GM23338 (cell line): ENCODE results near the gene MVB12B. TPM values are rescaled to one million over a fixed set of nuclear protein-coding genes. Genes with fewer than 3 reads are reported as not detected.

Source experiments
- ATAC-seq: fragments of 200-7000 bp; cut with Tn5 transposase; 3 replicates; pipeline ENCODE4 v1.9.1; 2020
- DNase-seq: peaks from one replicate; pipeline ENCODE4 v3.0.0-alpha.2; 2015; ENCODE audit warnings: low spot score
- H2AFZ ChIP-seq: fragments of 200-600 bp; sonication (generic); 2 replicates; pipeline ENCODE4 v1.8.0; 2016; ENCODE audit warnings: antibody characterized with exemption, mild to moderate bottlenecking, moderate library complexity
- H3F3A ChIP-seq: fragments of 200-600 bp; sonication (generic); replicated peaks from 2 replicates; pipeline ENCODE4 v1.8.0; 2017; ENCODE audit warnings: antibody characterized with exemption, mixed run types, low read depth
- H3K27ac ChIP-seq: fragments of 200-600 bp; sonication (generic); 2 replicates; pipeline ENCODE4 v1.6.1; 2016; ENCODE audit warnings: low read depth
- H3K27me3 ChIP-seq: fragments of 200-600 bp; sonication (generic); 2 replicates; pipeline ENCODE4 v1.8.0; 2016; ENCODE audit warnings: mild to moderate bottlenecking, mixed run types, moderate library complexity; ENCODE audit not compliant: insufficient read depth
- H3K36me3 ChIP-seq: fragments of 200-600 bp; sonication (generic); 2 replicates; pipeline ENCODE4 v1.8.0; 2016; ENCODE audit warnings: mild to moderate bottlenecking; ENCODE audit not compliant: insufficient read depth
- H3K4me1 ChIP-seq: fragments of 200-600 bp; sonication (generic); 2 replicates; pipeline ENCODE4 v1.8.0; 2016; ENCODE audit warnings: mild to moderate bottlenecking, moderate library complexity; ENCODE audit not compliant: insufficient read depth
- H3K4me2 ChIP-seq: fragments of 200-600 bp; sonication (generic); 2 replicates; pipeline ENCODE4 v1.7.1; 2017; ENCODE audit warnings: mixed run types
- H3K4me3 ChIP-seq: fragments of 200-600 bp; sonication (generic); 2 replicates; pipeline ENCODE4 v1.6.1; 2016; ENCODE audit warnings: mixed run types
- H3K79me2 ChIP-seq: fragments of 200-600 bp; sonication (generic); replicated peaks from 2 replicates; pipeline ENCODE4 v1.8.0; 2017; ENCODE audit warnings: mild to moderate bottlenecking; ENCODE audit not compliant: insufficient read depth
- H3K9me2 ChIP-seq: fragments of 200-600 bp; sonication (generic); 2 replicates; pipeline ENCODE4 v1.8.0; 2017; ENCODE audit not compliant: insufficient read depth
- H4K20me1 ChIP-seq: fragments of 200-600 bp; sonication (generic); replicated peaks from 2 replicates; pipeline ENCODE4 v1.8.0; 2017; ENCODE audit warnings: mild to moderate bottlenecking; ENCODE audit not compliant: insufficient read depth
- H3K27ac Mint-ChIP-seq: 2 replicates; pipeline ENCODE4 v1.8.0; 2020; ENCODE audit warnings: inconsistent platforms, mild to moderate bottlenecking, moderate library complexity, mixed read lengths
- H3K27me3 Mint-ChIP-seq: 3 replicates; pipeline ENCODE4 v1.8.0; 2022; ENCODE audit warnings: low read depth, mild to moderate bottlenecking, moderate library complexity, mixed read lengths, inconsistent platforms; ENCODE audit not compliant: insufficient read depth, poor library complexity
- H3K36me3 Mint-ChIP-seq: 3 replicates; pipeline ENCODE4 v1.8.0; 2021; ENCODE audit warnings: low read depth, mild to moderate bottlenecking, inconsistent platforms, moderate library complexity, mixed read lengths
- H3K4me1 Mint-ChIP-seq: 3 replicates; pipeline ENCODE4 v1.8.0; 2020; ENCODE audit warnings: mild to moderate bottlenecking, inconsistent platforms, mixed read lengths
- H3K4me3 Mint-ChIP-seq: 3 replicates; pipeline ENCODE4 v1.8.0; 2021; ENCODE audit warnings: moderate library complexity, mild to moderate bottlenecking, inconsistent platforms, mixed read lengths
- H3K9me3 Mint-ChIP-seq: 3 replicates; pipeline ENCODE4 v1.8.0; 2020; ENCODE audit warnings: moderate library complexity, mild to moderate bottlenecking, inconsistent platforms, mixed read lengths
- CREB1 ChIP-seq: fragments of 250-450 bp; sonication (Bioruptor Pico); IDR thresholded peaks from 2 replicates; pipeline ENCODE4 v1.5.0; 2020; ENCODE audit warnings: low read depth, mild to moderate bottlenecking, moderate library complexity
- EZH2 ChIP-seq: fragments of 200-600 bp; sonication (generic); IDR thresholded peaks from one replicate; pipeline ENCODE4 v1.8.0; 2017; ENCODE audit warnings: antibody characterized with exemption, mild to moderate bottlenecking, low read depth; ENCODE audit not compliant: unreplicated experiment
- EZH2phosphoT487 ChIP-seq: fragments of 200-600 bp; sonication (generic); IDR thresholded peaks from one replicate; pipeline ENCODE4 v1.8.1; 2018; ENCODE audit warnings: antibody characterized with exemption; ENCODE audit not compliant: unreplicated experiment
- JUNB ChIP-seq: IDR thresholded peaks from one replicate; pipeline ENCODE4 v1.6.1; 2016; ENCODE audit warnings: antibody characterized with exemption; ENCODE audit not compliant: unreplicated experiment
- NANOG ChIP-seq: IDR thresholded peaks from 2 replicates; pipeline ENCODE4 v1.6.1; 2016; ENCODE audit warnings: antibody characterized with exemption, borderline replicate concordance
- POLR2AphosphoS5 ChIP-seq: IDR thresholded peaks from 2 replicates; pipeline ENCODE4 v1.6.1; 2016; ENCODE audit warnings: antibody characterized with exemption, low read depth
- STAT1 ChIP-seq: IDR thresholded peaks from one replicate; pipeline ENCODE4 v1.6.1; 2016; ENCODE audit warnings: antibody characterized with exemption; ENCODE audit not compliant: unreplicated experiment
- ZNF114 ChIP-seq: fragments of 250-450 bp; sonication (Bioruptor Pico); IDR thresholded peaks from 2 replicates; pipeline ENCODE4 v1.5.0; 2020; ENCODE audit warnings: mild to moderate bottlenecking, moderate library complexity
- ZNF331 ChIP-seq: fragments of 250-450 bp; sonication (Bioruptor Pico); IDR thresholded peaks from 2 replicates; pipeline ENCODE4 v1.5.0; 2020; ENCODE audit warnings: low read depth, mild to moderate bottlenecking, moderate library complexity
- polyA plus RNA-seq: library from polyadenylated mRNA; unstranded; fragments of >200 nt; fragmentation: Nextera tagmentation; extraction: Ambion mirVana; gene quantifications from 2 replicates; pipeline ENCODE4 v1.2.1, GENCODE V29; 2016
- total RNA-seq: library from RNA; depleted of rRNA; stranded (reverse); fragments of >200 nt; shearing (Covaris generic); gene quantifications from 2 replicates; pipeline ENCODE4 v1.2.3, GENCODE V29; 2014
- TF ChIP-seq, protein P1 (sequence below): IDR thresholded peaks from 2 replicates; pipeline ENCODE4 v1.6.1; 2016; ENCODE audit warnings: antibody characterized with exemption
- TF ChIP-seq, protein P2 (sequence below): fragments of 250-450 bp; sonication (Bioruptor Pico); IDR thresholded peaks from 2 replicates; pipeline ENCODE4 v1.5.0; 2020; ENCODE audit warnings: mild to moderate bottlenecking, moderate library complexity
- TF ChIP-seq, protein P3 (sequence below): IDR thresholded peaks from one replicate; pipeline ENCODE4 v1.6.1; 2018; ENCODE audit warnings: antibody characterized with exemption; ENCODE audit not compliant: unreplicated experiment
- TF ChIP-seq, protein P4 (sequence below), 2 experiments: fragments of 200-600 bp in 1 of 2; sonication (generic) in 1 of 2; conservative IDR thresholded peaks; 2 replicates each; pipeline versions ENCODE4 v1.5.1 to v1.6.1; 2016 to 2017; ENCODE audit warnings: antibody characterized with exemption in 2 of 2, low read depth in 2 of 2, mild to moderate bottlenecking in 2 of 2, moderate library complexity in 1 of 2

Gene MVB12B
- total and polyA plus RNA-seq, 2 experiments from 2014 or later: 1.9 to 6.6 TPM

GRCh38 chr9:126386776-126387175 lies 60.1 kb downstream of the MVB12B start:
- TF ChIP-seq, protein P1, sequence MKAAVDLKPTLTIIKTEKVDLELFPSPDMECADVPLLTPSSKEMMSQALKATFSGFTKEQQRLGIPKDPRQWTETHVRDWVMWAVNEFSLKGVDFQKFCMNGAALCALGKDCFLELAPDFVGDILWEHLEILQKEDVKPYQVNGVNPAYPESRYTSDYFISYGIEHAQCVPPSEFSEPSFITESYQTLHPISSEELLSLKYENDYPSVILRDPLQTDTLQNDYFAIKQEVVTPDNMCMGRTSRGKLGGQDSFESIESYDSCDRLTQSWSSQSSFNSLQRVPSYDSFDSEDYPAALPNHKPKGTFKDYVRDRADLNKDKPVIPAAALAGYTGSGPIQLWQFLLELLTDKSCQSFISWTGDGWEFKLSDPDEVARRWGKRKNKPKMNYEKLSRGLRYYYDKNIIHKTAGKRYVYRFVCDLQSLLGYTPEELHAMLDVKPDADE: no peak
- TF ChIP-seq ZNF114 (CRISPR knock-in tag) (no peak), EZH2 (no peak), NANOG (no peak), STAT1 (no peak), EZH2phosphoT487 (no peak), POLR2AphosphoS5 (no peak), ZNF331 (CRISPR knock-in tag) (no peak), JUNB (no peak), CREB1 (CRISPR knock-in tag) (no peak)
- TF ChIP-seq, protein P2, sequence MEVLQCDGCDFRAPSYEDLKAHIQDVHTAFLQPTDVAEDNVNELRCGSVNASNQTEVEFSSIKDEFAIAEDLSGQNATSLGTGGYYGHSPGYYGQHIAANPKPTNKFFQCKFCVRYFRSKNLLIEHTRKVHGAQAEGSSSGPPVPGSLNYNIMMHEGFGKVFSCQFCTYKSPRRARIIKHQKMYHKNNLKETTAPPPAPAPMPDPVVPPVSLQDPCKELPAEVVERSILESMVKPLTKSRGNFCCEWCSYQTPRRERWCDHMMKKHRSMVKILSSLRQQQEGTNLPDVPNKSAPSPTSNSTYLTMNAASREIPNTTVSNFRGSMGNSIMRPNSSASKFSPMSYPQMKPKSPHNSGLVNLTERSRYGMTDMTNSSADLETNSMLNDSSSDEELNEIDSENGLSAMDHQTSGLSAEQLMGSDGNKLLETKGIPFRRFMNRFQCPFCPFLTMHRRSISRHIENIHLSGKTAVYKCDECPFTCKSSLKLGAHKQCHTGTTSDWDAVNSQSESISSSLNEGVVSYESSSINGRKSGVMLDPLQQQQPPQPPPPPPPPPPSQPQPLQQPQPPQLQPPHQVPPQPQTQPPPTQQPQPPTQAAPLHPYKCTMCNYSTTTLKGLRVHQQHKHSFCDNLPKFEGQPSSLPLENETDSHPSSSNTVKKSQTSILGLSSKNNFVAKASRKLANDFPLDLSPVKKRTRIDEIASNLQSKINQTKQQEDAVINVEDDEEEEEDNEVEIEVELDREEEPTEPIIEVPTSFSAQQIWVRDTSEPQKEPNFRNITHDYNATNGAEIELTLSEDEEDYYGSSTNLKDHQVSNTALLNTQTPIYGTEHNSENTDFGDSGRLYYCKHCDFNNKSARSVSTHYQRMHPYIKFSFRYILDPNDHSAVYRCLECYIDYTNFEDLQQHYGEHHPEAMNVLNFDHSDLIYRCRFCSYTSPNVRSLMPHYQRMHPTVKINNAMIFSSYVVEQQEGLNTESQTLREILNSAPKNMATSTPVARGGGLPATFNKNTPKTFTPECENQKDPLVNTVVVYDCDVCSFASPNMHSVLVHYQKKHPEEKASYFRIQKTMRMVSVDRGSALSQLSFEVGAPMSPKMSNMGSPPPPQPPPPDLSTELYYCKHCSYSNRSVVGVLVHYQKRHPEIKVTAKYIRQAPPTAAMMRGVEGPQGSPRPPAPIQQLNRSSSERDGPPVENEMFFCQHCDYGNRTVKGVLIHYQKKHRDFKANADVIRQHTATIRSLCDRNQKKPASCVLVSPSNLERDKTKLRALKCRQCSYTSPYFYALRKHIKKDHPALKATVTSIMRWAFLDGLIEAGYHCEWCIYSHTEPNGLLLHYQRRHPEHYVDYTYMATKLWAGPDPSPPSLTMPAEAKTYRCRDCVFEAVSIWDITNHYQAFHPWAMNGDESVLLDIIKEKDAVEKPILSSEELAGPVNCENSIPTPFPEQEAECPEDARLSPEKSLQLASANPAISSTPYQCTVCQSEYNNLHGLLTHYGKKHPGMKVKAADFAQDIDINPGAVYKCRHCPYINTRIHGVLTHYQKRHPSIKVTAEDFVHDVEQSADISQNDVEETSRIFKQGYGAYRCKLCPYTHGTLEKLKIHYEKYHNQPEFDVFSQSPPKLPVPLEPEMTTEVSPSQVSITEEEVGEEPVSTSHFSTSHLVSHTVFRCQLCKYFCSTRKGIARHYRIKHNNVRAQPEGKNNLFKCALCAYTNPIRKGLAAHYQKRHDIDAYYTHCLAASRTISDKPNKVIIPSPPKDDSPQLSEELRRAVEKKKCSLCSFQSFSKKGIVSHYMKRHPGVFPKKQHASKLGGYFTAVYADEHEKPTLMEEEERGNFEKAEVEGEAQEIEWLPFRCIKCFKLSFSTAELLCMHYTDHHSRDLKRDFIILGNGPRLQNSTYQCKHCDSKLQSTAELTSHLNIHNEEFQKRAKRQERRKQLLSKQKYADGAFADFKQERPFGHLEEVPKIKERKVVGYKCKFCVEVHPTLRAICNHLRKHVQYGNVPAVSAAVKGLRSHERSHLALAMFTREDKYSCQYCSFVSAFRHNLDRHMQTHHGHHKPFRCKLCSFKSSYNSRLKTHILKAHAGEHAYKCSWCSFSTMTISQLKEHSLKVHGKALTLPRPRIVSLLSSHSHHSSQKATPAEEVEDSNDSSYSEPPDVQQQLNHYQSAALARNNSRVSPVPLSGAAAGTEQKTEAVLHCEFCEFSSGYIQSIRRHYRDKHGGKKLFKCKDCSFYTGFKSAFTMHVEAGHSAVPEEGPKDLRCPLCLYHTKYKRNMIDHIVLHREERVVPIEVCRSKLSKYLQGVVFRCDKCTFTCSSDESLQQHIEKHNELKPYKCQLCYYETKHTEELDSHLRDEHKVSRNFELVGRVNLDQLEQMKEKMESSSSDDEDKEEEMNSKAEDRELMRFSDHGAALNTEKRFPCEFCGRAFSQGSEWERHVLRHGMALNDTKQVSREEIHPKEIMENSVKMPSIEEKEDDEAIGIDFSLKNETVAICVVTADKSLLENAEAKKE (CRISPR knock-in tag): no peak
- TF ChIP-seq, protein P3, sequence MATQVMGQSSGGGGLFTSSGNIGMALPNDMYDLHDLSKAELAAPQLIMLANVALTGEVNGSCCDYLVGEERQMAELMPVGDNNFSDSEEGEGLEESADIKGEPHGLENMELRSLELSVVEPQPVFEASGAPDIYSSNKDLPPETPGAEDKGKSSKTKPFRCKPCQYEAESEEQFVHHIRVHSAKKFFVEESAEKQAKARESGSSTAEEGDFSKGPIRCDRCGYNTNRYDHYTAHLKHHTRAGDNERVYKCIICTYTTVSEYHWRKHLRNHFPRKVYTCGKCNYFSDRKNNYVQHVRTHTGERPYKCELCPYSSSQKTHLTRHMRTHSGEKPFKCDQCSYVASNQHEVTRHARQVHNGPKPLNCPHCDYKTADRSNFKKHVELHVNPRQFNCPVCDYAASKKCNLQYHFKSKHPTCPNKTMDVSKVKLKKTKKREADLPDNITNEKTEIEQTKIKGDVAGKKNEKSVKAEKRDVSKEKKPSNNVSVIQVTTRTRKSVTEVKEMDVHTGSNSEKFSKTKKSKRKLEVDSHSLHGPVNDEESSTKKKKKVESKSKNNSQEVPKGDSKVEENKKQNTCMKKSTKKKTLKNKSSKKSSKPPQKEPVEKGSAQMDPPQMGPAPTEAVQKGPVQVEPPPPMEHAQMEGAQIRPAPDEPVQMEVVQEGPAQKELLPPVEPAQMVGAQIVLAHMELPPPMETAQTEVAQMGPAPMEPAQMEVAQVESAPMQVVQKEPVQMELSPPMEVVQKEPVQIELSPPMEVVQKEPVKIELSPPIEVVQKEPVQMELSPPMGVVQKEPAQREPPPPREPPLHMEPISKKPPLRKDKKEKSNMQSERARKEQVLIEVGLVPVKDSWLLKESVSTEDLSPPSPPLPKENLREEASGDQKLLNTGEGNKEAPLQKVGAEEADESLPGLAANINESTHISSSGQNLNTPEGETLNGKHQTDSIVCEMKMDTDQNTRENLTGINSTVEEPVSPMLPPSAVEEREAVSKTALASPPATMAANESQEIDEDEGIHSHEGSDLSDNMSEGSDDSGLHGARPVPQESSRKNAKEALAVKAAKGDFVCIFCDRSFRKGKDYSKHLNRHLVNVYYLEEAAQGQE: no peak
- TF ChIP-seq, protein P4, sequence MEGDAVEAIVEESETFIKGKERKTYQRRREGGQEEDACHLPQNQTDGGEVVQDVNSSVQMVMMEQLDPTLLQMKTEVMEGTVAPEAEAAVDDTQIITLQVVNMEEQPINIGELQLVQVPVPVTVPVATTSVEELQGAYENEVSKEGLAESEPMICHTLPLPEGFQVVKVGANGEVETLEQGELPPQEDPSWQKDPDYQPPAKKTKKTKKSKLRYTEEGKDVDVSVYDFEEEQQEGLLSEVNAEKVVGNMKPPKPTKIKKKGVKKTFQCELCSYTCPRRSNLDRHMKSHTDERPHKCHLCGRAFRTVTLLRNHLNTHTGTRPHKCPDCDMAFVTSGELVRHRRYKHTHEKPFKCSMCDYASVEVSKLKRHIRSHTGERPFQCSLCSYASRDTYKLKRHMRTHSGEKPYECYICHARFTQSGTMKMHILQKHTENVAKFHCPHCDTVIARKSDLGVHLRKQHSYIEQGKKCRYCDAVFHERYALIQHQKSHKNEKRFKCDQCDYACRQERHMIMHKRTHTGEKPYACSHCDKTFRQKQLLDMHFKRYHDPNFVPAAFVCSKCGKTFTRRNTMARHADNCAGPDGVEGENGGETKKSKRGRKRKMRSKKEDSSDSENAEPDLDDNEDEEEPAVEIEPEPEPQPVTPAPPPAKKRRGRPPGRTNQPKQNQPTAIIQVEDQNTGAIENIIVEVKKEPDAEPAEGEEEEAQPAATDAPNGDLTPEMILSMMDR (conservative IDR thresholded peaks at IDR 0.05; ENCODE audit: low read depth in 2 of 2): no peak
- Mint-ChIP-seq H3K4me1 (peaks cover 14% of the 10 kb centered on the region), H3K27ac (no peak overlapping the region), H3K9me3 (no peaks in the 10 kb centered on the region), H3K36me3 (no peaks in the 10 kb centered on the region), H3K27me3 (peaks cover 2% of the 10 kb centered on the region), H3K4me3 (no peak overlapping the region)
- Histone ChIP-seq H4K20me1 (no peaks in the 10 kb centered on the region), H3K79me2 (no peaks in the 10 kb centered on the region), H2AFZ (no peak overlapping the region), H3K4me2 (no peak overlapping the region), H3F3A (no peaks in the 10 kb centered on the region), H3K4me1 (no peaks in the 10 kb centered on the region; the same call in 1 of the 2 replicates), H3K4me3 (no peak overlapping the region), H3K9me2 (no peaks in the 10 kb centered on the region), H3K27ac (no peak overlapping the region), H3K27me3 (no peaks in the 10 kb centered on the region), H3K36me3 (no peaks in the 10 kb centered on the region)
- DNase-seq (no peak), ATAC-seq (no peak)
